NCI-H345 treated with DMSO at 0.1 percent for 48 hours (cell line): ENCODE measurements around the gene BSCL2.
A peak's percentile ranks its signal among the peaks of the same experiment; 100 is the strongest.
"Not testable (repeated sequence)": the region's sequence is repeated elsewhere in the genome, so short reads cannot be mapped to it uniquely, and the experiment has no call there.

Experiments
- DNase-seq: peaks from one replicate; lab custom pipeline; 2025; ENCODE audit not compliant: unreplicated experiment; lab: John Stamatoyannopoulos, UW

The BSCL2 gene

DNA sequence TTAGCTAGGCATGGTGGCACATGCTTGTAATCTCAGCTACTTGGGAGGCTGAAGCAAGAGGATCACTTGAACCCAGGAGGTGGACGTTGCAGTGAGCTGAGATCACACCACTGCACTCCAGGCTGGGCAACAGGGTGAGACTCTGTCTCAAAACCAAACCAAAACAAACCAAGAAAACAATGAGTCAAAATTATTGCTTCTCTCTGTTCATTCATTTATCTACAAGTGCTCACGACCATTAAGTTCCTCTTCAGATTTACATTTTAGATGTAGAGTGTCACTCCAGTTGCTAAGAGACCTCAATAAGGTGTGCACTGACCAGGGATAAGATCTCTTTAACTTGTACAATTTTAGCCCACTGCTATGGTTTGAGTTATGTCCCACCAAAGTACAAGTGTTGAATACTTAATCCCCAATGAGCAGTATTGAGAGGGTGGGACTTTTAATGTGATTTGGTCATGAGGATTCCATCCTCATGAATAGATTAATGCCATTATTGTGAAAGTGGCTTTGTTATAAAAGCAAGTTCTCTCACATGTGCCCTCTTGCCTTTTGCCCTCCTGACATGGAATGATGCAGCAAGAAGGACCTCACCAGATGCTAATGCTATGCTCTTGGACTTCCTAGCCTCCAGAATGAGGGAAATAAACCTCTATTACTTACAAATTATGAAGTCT, 12.2 kb upstream of the BSCL2 start:
- no peak for DNase-seq

DNA sequence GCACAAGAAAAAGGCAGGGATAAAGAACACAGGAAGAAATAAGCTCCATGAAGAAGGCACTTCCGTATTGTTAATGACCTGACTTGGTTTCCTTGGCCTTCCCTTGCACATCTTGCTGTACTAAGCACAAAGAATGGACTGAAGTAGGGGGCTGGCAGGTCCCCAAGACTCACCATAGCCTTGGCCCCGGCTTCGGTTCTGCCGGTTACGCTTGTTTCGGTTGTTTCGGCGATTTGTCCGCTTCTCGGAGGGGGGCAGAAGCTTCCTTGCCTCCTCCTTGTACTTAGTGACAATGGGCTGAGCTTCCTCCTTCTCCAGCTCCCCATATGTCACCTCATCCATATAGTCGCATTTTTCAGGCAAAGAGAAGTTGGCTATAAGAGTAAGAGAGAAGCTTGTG, 9.6 kb upstream of the BSCL2 start:
- no peak for DNase-seq

- no peak for DNase-seq
These were observed 9.0 kb upstream of the BSCL2 start for GRCh38 chr11:62716206-62716605.

- DNase-seq = no peak
These were observed 8.2 kb upstream of the BSCL2 start for GRCh38 chr11:62715150-62716130.

DNA sequence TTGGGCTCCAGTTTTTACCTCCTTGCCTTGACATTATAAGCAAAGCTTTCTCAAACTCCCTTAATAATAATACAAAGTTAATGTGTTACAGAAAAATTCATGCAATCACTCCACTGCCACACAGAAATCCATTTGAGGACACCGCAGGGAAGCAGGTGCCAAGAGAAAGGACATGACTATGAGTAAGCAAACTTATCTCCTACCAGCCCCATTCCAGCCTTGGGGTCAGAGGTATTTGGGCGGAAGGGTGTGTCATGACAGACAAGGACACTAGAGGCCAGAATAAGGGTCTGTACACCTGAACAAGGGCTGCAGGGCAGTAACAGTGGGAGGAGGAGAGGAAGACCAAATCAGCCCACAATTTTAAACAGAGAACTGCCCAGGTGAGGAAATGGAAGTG, 6.1 kb upstream of the BSCL2 start:
- no peak for DNase-seq

GRCh38 chr11:62712861-62713260, 5.6 kb upstream of the BSCL2 start:
- no peak for DNase-seq

GRCh38 chr11:62712276-62712812, 5.1 kb upstream of the BSCL2 start:
- DNase-seq = no peak

DNA sequence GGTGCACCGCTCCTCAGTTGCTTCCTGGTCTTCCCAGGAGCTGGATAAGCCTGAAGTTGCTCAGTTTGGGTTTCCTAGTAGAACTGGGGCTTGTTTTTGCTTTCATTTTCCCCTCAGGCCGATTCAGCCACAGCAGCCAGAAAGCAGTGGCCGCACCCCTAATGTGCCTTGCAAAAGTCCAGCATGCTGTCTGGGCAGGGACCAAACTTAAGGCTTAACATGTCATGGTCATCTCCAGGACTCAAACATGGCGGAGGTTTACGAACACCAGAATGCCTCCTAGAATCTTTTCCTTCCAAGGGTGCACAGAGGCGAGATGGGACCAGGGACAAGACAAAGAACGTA, 2.7 kb upstream of the BSCL2 start:
- no peak for DNase-seq

- peak; percentile 95 for DNase-seq
These were observed 2.2 kb upstream of the BSCL2 start for GRCh38 chr11:62709247-62710000.

DNA sequence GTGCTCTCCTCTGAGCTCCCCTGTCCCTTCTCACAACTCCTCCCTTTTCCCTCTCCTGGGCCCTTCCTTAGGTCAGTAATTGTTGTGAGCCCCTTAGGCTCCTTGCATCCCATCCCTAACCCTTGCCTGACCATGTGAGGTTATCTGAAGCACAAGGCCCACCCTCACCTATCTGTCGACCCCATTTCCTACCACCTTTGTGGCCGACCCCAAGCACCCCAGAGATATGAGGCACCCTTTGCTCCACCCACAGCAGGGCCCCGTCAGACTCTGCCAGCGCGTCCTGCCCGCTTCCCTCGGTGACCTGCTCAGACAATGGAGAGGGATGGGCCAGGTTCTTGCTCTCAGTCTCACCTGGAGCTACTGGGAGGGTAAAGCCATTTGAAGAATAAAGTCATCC, 1.6 kb upstream of the BSCL2 start:
- DNase-seq = no peak

- DNase-seq = no peak
These were observed 1.2 kb upstream of the BSCL2 start for GRCh38 chr11:62708392-62708791.

- no peak for DNase-seq
These were observed 375 bp downstream of the BSCL2 start for GRCh38 chr11:62706850-62707247.

GRCh38 chr11:62705880-62706849, 1.1 kb downstream of the BSCL2 start:
- DNase-seq = peak; percentile 89

DNA sequence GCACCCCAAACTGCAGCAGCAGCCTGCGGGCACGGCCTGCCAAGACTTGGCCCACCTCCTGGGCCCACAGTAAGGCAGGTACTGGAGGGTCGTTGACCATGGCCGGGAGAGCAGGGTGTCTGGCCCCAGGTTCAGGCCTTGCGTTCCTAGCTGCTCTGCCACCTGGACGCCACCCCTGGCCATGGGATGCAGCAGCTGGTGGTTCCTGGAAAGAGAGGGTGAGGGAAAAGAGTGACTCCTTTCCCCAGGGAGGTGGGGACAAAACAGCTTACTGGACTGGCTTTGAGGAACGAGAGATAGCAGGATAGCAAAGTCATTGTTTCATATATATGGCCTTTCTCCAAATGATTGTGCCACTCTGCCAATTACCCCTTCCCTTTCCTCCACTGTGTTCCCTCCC, 1.8 kb downstream of the BSCL2 start:
- DNase-seq = no peak

DNA sequence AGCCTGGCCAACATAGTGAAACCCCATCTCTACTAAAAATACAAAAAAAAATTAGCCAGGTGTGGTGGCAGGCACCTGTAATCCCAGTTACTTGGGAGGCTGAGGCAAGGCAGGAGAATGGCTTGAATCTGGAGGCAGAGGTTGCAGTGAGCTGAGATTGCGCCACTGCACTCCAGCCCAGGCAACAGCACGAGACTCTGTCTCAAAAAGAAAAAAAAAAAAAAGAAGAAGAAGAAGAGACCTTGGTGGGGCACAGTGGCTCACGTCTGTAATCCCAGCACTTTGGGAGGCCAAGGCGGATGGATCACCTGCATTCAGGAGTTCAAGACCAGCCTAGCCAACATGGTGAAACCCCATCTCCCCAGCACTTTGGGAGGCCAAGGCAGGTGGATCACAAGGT, 3.3 kb downstream of the BSCL2 start:
- DNase-seq = not testable (repeated sequence)

DNA sequence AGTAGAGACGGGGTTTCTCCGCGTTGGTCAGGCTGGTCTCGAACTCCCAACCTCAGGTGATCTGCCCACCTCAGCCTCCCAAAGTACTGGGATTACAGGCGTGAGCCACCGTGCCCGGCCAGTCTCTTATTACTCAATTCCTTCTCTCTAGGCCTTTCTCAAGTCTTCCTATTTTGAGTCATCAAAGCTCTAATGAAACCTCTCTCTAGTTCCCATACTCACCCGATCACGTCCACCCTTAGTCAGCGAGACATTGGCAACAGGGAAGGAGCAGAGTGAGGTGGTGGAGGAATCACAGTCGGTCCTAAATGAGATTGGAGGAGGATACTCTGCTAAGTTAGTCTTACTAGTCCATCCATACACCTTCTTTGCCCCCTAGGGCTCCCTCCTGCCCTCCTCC, 5.0 kb downstream of the BSCL2 start:
- DNase-seq = no peak

GRCh38 chr11:62694455-62695167, 12.6 kb downstream of the BSCL2 start:
- DNase-seq = peak; percentile 9

- DNase-seq = not testable (repeated sequence)
These were observed 13.6 kb downstream of the BSCL2 start for GRCh38 chr11:62693624-62694023.

- DNase-seq = no peak
These were observed 17.6 kb downstream of the BSCL2 start, which contains the start of gene LRRN4CL for GRCh38 chr11:62689421-62690183. TSS of gene LRRN4CL (minus strand) at chr11:62689530. CDS start at chr11:62688508, 1,022 bp downstream.
